Ovary (tissue), 9 donors: ENCODE data around the gene ZNF619. TPM values are rescaled to one million over a fixed set of nuclear protein-coding genes. Genes with fewer than 3 reads are reported as not detected.
"Not testable (repeated sequence)": the region's sequence is repeated elsewhere in the genome, so short reads cannot be mapped to it uniquely, and the experiment has no call there.

Experiments
- DNase-seq, 5 donors: peaks; one replicate each; pipeline ENCODE4 v3.0.0-alpha.2; 2019 to 2020
- H3K27ac ChIP-seq, 2 donors: fragments of 200-600 bp; one replicate each; pipeline versions ENCODE4 v1.5.1 to v1.8.0; 2019 to 2022
- H3K27me3 ChIP-seq: fragments of 200-600 bp; one replicate; pipeline ENCODE4 v1.8.0; 2022
- H3K36me3 ChIP-seq: fragments of 200-600 bp; sonication (generic); one replicate; pipeline ENCODE4 v1.5.1; 2019
- H3K4me1 ChIP-seq: one replicate; pipeline ENCODE4 v1.8.1; 2013; ENCODE audit warnings: mild to moderate bottlenecking, moderate library complexity; ENCODE audit not compliant: insufficient read depth
- H3K4me3 ChIP-seq: fragments of 200-600 bp; sonication (generic); one replicate; pipeline ENCODE4 v1.5.1; 2017
- H3K9me3 ChIP-seq, 2 donors: fragments of 200-600 bp in 1 of 2; sonication (generic) in 1 of 2; one replicate each; pipeline versions ENCODE4 v1.5.1 to v1.8.1; 2013 to 2019; ENCODE audit warnings: mild to moderate bottlenecking in 1 of 2, moderate library complexity in 1 of 2
- CTCF ChIP-seq, 3 donors: fragments of 450-650 bp in 2 of 3; fragments of 200-600 bp in 1 of 3; IDR thresholded peaks; one replicate each; pipeline versions ENCODE4 v1.5.1 to v1.8.0; 2016 to 2022; ENCODE audit warnings: antibody characterized with exemption in 3 of 3, mild to moderate bottlenecking in 1 of 3
- EP300 ChIP-seq: sonication (generic); formaldehyde crosslinking; IDR thresholded peaks from one replicate; pipeline ENCODE4 v1.6.1; 2017; ENCODE audit warnings: antibody characterized with exemption
- POLR2A ChIP-seq: fragments of 450-650 bp; IDR thresholded peaks from one replicate; pipeline ENCODE4 v1.6.1; 2017; ENCODE audit warnings: antibody characterized with exemption, mild to moderate bottlenecking, moderate library complexity
- WGBS, 3 donors: extraction: QIAGEN DNeasy Blood & Tissue Kit in 1 of 3; methylation state at CpG; one replicate each; pipeline versions ENCODE4 v1.1.5 to v1.1.7; 2013 to 2017; 5-methylcytosine and 5-hydroxymethylcytosine counted together
- intact Hi-C, 4 donors: fragments of 100-400 bp; cut with DNase I; formaldehyde crosslinking; loops; one replicate each; pipeline versions ENCODE4 v1.11.0 to v1.15.1; 2022 to 2023
- polyA plus RNA-seq, 2 donors: library from polyadenylated mRNA; stranded (reverse); fragments of 200-250 nt in 1 of 2; fragments of 350-450 nt in 1 of 2; fragmentation: Illumina TruSeq in 1 of 2; extraction: RNeasy Lipid Tissue Mini Kit (QIAGEN cat#74804) in 1 of 2; gene quantifications; one replicate each; pipeline ENCODE4 v1.2.3, GENCODE V29; 2013 to 2014
- total RNA-seq, 7 donors: library from RNA; depleted of rRNA in 2 of 7; stranded (reverse); fragments of >200 nt in 2 of 7; fragmentation: NEBNext Ultra II Directional in 3 of 7; extraction: Animal tissue kit (Norgen Biotek cat#: 25700) in 3 of 7; gene quantifications; one replicate each; pipeline versions ENCODE4 v1.1.0 to v1.2.4, GENCODE V29; 2016 to 2023
- donor health status: DM: no; HTN: no; CAD: no; lungs with moderate emphysema.
- donor health status: DM: no; HTN: no; CAD: no.
- donor health status: Bipolar disorder and iron deficiency.
- donor health status: DM: yes; HTN: yes; CAD: no.
- donor health status: DM: no; HTN: no; CAD: no.
- donor health status: DM: yes; HTN: yes; CAD: no.

ZNF619 gene
- total and polyA plus RNA-seq, 9 donors = 2.1 to 9.3 (median 6.5) TPM

- H3K4me1 ChIP-seq = peaks cover 7% of the 10 kb centered on the region
- no peak overlapping the region for H3K27ac ChIP-seq
- H3K4me3 ChIP-seq = no peak overlapping the region
- no peaks in the 10 kb centered on the region for H3K36me3 ChIP-seq
- TF ChIP-seq POLR2A = no peak
- WGBS, 3 donors = 69 to 77% (median 73%) methylated on average over 3 of the region's 3 CpGs
- H3K27me3 ChIP-seq = no peaks in the 10 kb centered on the region
- no peak for DNase-seq
- intact Hi-C loops = no loop called here
- H3K9me3 ChIP-seq = no peaks in the 10 kb centered on the region
Observed at GRCh38 chr3:40461161-40461560, 15.8 kb upstream of the ZNF619 start.

DNA sequence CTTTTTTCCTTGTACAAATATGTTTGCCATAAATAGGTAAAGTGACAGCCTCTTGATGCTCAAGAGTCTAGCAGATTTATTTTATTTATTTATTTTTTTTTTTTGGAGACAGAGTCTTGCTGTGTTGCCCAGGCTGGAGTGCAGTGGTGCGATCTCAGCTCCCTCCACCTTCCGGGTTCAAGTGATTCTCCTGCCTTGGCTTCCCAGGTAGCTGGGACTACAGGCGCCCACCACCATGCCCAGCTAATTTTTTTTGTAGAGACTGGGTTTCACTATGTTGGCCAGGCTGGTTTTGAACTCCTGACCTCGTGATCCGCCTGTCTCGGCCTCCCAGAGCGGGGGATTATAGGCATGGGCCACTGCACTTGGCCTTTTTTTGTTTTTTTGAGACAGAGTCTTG is 14.1 kb upstream of the ZNF619 start:
- H3K4me3 ChIP-seq, H3K27me3 ChIP-seq, H3K36me3 ChIP-seq, H3K27ac ChIP-seq, H3K9me3 ChIP-seq, DNase-seq, H3K4me1 ChIP-seq, intact Hi-C loops: not testable (repeated sequence)
- WGBS, 3 donors = 90 to 91% (median 90%) methylated on average over 7 of the region's 7 CpGs

DNA sequence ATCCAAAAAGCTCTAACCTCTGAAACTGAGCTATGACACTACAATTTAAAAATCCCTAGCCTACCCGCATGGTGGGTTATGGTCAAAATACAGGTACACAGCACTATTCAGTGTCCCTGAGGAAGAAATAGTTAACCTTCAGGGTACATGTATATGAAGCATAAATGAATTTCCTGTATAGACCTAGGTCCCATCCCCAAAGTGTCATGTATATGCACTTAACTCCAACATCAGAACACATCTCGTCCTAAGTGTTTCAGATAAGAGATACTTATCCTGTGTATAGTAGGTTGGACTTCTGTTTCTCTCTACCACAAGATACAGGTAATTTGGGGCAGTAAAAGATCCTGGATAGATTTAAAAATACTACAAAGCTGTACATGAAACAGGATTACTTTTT is 13.3 kb upstream of the ZNF619 start:
- DNase-seq = no peak
- TF ChIP-seq CTCF (IDR thresholded peaks at IDR 0.05) (no peak), POLR2A (no peak), EP300 (no peak)
- intact Hi-C loops = no loop called here
- Histone ChIP-seq H3K27me3 (no peaks in the 10 kb centered on the region), H3K9me3 (no peaks in the 10 kb centered on the region), H3K4me1 (no peaks in the 10 kb centered on the region), H3K36me3 (no peaks in the 10 kb centered on the region), H3K27ac (no peak overlapping the region), H3K4me3 (no peak overlapping the region)
- WGBS, 3 donors = 88 to 95% (median 90%) methylated on average over 2 of the region's 2 CpGs

DNA sequence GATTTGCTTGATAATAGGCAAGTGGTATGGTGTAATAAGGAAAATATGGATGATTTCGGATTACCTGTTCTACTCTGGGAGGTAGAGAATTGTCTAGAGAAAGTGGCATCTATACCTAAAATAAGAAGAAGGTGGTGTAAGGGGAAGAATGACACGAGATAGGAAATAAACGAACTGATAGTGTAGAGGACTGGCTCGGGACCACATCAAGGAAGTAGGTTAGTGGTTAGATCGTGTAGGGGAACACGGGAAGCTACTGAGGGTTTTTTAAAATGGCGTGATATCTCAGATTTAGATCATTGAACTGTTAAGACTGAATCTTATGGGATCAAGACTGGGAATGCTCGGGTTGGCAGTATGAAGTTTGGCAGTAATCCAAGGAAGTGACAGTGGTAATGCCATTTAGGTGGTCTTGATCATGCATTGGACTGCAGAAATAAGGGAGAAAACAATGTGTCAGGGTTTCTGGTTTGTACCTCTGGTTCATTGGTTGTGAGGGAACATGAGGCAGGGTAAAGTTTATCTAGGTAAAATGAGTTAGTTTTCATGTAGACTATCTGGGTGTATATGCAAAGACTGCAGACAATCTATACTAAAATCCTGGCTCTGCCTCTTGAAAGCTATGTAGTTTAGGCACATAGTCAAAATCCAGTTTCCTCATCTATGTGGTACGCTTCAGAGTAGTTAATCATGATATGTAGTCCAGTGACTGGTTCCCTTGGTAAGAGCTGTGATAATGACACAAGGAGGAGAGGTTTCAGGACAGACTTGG is 12.4 kb upstream of the ZNF619 start:
- intact Hi-C loops = no loop called here

DNA sequence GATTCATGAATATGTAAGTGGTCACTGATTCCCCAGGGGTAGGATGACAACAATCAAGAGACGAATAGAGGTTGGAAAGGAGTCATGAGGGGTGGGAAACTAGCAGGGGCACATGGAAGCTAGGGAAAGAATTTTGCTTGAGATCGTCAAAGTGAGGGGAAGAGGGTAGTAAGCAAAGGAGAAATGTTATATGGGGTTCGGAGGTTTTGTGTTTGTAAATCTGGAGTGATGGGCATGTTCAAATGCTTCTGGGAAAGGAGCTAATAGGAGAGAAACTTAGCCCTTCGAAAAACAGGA is 11.9 kb upstream of the ZNF619 start:
- WGBS, 3 donors = 69 to 71% (median 70%) methylated on average over 4 of the region's 4 CpGs
- no peak for TF ChIP-seq POLR2A
- no peak for TF ChIP-seq CTCF (IDR thresholded peaks at IDR 0.05)
- no peak for TF ChIP-seq EP300
- Histone ChIP-seq H3K27me3 (no peaks in the 10 kb centered on the region), H3K4me1 (no peaks in the 10 kb centered on the region), H3K4me3 (no peak overlapping the region), H3K36me3 (no peaks in the 10 kb centered on the region), H3K9me3 (no peaks in the 10 kb centered on the region), H3K27ac (no peak overlapping the region)
- intact Hi-C loops = no loop called here
- no peak for DNase-seq

More for the DNA sequence above, 12.4 kb upstream of the ZNF619 start:
- no peak overlapping the region for H3K4me3 ChIP-seq
- no peaks in the 10 kb centered on the region for H3K36me3 ChIP-seq
- H3K27ac ChIP-seq = no peak overlapping the region
- no peaks in the 10 kb centered on the region for H3K4me1 ChIP-seq
- WGBS, 3 donors = 70 to 75% (median 72%) methylated on average over 9 of the region's 9 CpGs
- no peak for DNase-seq
- TF ChIP-seq CTCF (IDR thresholded peaks at IDR 0.05) (no peak), POLR2A (no peak), EP300 (no peak)
- H3K27me3 ChIP-seq = no peaks in the 10 kb centered on the region
- H3K9me3 ChIP-seq = no peaks in the 10 kb centered on the region
